Panc1 (cell line): ENCODE data around the gene TRMT61A. TPM values are rescaled to one million over a fixed set of nuclear protein-coding genes. Genes with fewer than 3 reads are reported as not detected.

Experiments used
- ATAC-seq: fragments of 200-7000 bp; cut with Tn5 transposase; 2 replicates; pipeline ENCODE4 v1.9.1; 2020; ENCODE audit warnings: mild to moderate bottlenecking, moderate library complexity
- BruUV-seq: library from RNA; stranded (reverse); fragments of 400-500 nt; replicated peaks from 2 replicates; lab custom pipeline; 2021; lab: Mats Ljungman, UMichigan
- CTCF ChIA-PET: fragments of 300-600 bp; sonication (Branson Sonifier 250); formaldehyde crosslinking; loops from one replicate; lab custom pipeline; 2022; ENCODE audit warnings: antibody characterized with exemption; lab: Charles Lee
- POLR2A ChIA-PET: fragments of 300-600 bp; sonication (Branson Sonifier 250); formaldehyde crosslinking; loops from one replicate; lab custom pipeline; 2022; ENCODE audit warnings: antibody characterized with exemption; lab: Charles Lee
- DNase-seq: peaks from one replicate; pipeline ENCODE4 v3.0.0-alpha.2; 2010; ENCODE audit warnings: low read depth, low spot score
- H3K27ac ChIP-seq: 2 replicates; pipeline ENCODE4 v1.5.1; 2011; ENCODE audit warnings: mild to moderate bottlenecking, low read length, inconsistent platforms
- H3K27me3 ChIP-seq: fragments of 200-500 bp; sonication (Bioruptor generic); 2 replicates; pipeline ENCODE4 v1.6.0; 2014; ENCODE audit warnings: low read length, inconsistent platforms; ENCODE audit not compliant: control insufficient read depth, insufficient read depth
- H3K36me3 ChIP-seq: fragments of 200-500 bp; sonication (Bioruptor generic); 2 replicates; pipeline ENCODE4 v1.5.1; 2014; ENCODE audit warnings: inconsistent platforms, mild to moderate bottlenecking, low read length, moderate library complexity; ENCODE audit not compliant: control insufficient read depth, insufficient read depth
- H3K4me1 ChIP-seq: 2 replicates; pipeline ENCODE4 v1.5.1; 2011; ENCODE audit warnings: inconsistent platforms, mild to moderate bottlenecking, low read length, moderate library complexity; ENCODE audit not compliant: control insufficient read depth, insufficient read depth
- H3K4me3 ChIP-seq, 2 experiments: 2 replicates each; pipeline ENCODE4 v1.5.1; 2011 to 2012; ENCODE audit warnings: low read depth in 2 of 2, low read length in 2 of 2, mild to moderate bottlenecking in 2 of 2, inconsistent platforms in 1 of 2, moderate library complexity in 1 of 2
- H3K9me3 ChIP-seq: fragments of 200-500 bp; sonication (Bioruptor generic); 2 replicates; pipeline ENCODE4 v1.5.1; 2014; ENCODE audit warnings: low read depth, mild to moderate bottlenecking, inconsistent platforms, low read length, moderate library complexity; ENCODE audit not compliant: control insufficient read depth, insufficient read depth
- POLR2AphosphoS5 ChIP-seq: IDR thresholded peaks from 2 replicates; pipeline ENCODE4 v1.6.1; 2012; ENCODE audit warnings: mild to moderate bottlenecking, low read depth, low read length, moderate library complexity
- SIN3A ChIP-seq: IDR thresholded peaks from 2 replicates; pipeline ENCODE4 v1.6.1; 2012; ENCODE audit warnings: low read depth, mild to moderate bottlenecking, low read length, moderate library complexity, borderline replicate concordance; ENCODE audit not compliant: insufficient read depth
- TCF7L2 ChIP-seq: IDR thresholded peaks from 2 replicates; pipeline ENCODE4 v1.6.1; 2011; ENCODE audit warnings: mild to moderate bottlenecking, low read depth, low read length, inconsistent platforms
- in situ Hi-C: cut with HindIII; loops from 2 replicates; pipeline ENCODE4 v1.10.0; 2016; ENCODE audit warnings: low sequenced_read_pairs, low pct_unique_long_range_greater_than_20kb
- intact Hi-C: fragments of 100-400 bp; cut with micrococcal nuclease; formaldehyde crosslinking; loops from one replicate; pipeline ENCODE4 v1.10.0; 2022; ENCODE audit not compliant: unreplicated experiment
- total RNA-seq: library from RNA; stranded (reverse); gene quantifications from one replicate; pipeline ENCODE4 v1.2.1, GENCODE V29; 2021; ENCODE audit not compliant: unreplicated experiment
- TF ChIP-seq, protein P1 (sequence below), 2 experiments: IDR thresholded peaks; 2 replicates each; pipeline ENCODE4 v1.6.1; 2011 to 2012; ENCODE audit warnings: low read depth in 2 of 2, control low read depth in 1 of 2, low read length in 1 of 2, mild to moderate bottlenecking in 1 of 2, moderate library complexity in 1 of 2; ENCODE audit not compliant: insufficient read depth in 1 of 2
- TF ChIP-seq, protein P2 (sequence below): fragments of 450-650 bp; IDR thresholded peaks from 2 replicates; pipeline ENCODE4 v1.5.1; 2017; ENCODE audit warnings: mild to moderate bottlenecking

TRMT61A gene
- total RNA-seq, 1 experiment from 2014 or later, result 22.9 TPM

DNA sequence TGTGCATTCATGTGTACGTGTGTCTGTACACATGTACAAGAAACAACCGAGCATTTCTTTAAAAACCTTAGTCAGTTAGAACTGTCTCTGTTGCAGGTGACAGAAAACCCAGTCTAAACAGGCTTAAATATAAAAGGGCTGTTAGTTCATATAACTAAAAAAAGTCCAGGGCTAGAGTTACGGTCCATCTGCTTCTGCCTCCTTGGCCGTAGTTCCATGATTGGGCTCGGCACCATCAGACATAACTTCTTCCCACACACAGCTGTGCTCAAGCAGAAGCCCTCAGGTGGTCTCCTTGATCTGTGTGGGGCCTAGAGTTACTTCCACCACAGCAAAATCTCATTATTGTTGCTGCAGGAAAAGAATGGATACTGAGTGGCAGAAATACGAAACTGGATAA is 40.9 kb upstream of the TRMT61A start:
- Histone ChIP-seq H3K4me1 (no peaks in the 10 kb centered on the region), H3K4me3 (no peak overlapping the region), H3K27ac (no peak overlapping the region), H3K27me3 (no peaks in the 10 kb centered on the region), H3K36me3 (peaks cover 16% of the 10 kb centered on the region), H3K9me3 (no peaks in the 10 kb centered on the region)
- TF ChIP-seq, protein P1, sequence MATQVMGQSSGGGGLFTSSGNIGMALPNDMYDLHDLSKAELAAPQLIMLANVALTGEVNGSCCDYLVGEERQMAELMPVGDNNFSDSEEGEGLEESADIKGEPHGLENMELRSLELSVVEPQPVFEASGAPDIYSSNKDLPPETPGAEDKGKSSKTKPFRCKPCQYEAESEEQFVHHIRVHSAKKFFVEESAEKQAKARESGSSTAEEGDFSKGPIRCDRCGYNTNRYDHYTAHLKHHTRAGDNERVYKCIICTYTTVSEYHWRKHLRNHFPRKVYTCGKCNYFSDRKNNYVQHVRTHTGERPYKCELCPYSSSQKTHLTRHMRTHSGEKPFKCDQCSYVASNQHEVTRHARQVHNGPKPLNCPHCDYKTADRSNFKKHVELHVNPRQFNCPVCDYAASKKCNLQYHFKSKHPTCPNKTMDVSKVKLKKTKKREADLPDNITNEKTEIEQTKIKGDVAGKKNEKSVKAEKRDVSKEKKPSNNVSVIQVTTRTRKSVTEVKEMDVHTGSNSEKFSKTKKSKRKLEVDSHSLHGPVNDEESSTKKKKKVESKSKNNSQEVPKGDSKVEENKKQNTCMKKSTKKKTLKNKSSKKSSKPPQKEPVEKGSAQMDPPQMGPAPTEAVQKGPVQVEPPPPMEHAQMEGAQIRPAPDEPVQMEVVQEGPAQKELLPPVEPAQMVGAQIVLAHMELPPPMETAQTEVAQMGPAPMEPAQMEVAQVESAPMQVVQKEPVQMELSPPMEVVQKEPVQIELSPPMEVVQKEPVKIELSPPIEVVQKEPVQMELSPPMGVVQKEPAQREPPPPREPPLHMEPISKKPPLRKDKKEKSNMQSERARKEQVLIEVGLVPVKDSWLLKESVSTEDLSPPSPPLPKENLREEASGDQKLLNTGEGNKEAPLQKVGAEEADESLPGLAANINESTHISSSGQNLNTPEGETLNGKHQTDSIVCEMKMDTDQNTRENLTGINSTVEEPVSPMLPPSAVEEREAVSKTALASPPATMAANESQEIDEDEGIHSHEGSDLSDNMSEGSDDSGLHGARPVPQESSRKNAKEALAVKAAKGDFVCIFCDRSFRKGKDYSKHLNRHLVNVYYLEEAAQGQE (IDR thresholded peaks at IDR 0.05; ENCODE audit: insufficient read depth in 1 of 2, low read depth in 2 of 2, low read length in 1 of 2), result no peak
- TF ChIP-seq TCF7L2, result no peak
- TF ChIP-seq, protein P2, sequence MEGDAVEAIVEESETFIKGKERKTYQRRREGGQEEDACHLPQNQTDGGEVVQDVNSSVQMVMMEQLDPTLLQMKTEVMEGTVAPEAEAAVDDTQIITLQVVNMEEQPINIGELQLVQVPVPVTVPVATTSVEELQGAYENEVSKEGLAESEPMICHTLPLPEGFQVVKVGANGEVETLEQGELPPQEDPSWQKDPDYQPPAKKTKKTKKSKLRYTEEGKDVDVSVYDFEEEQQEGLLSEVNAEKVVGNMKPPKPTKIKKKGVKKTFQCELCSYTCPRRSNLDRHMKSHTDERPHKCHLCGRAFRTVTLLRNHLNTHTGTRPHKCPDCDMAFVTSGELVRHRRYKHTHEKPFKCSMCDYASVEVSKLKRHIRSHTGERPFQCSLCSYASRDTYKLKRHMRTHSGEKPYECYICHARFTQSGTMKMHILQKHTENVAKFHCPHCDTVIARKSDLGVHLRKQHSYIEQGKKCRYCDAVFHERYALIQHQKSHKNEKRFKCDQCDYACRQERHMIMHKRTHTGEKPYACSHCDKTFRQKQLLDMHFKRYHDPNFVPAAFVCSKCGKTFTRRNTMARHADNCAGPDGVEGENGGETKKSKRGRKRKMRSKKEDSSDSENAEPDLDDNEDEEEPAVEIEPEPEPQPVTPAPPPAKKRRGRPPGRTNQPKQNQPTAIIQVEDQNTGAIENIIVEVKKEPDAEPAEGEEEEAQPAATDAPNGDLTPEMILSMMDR, result no peak
- no peak for TF ChIP-seq SIN3A
- TF ChIP-seq POLR2AphosphoS5, result no peak
- ChIA-PET POLR2A (no interaction called here), CTCF (no interaction called here)
- in situ Hi-C loops (no loop called here), intact Hi-C loops (no loop called here)
- DNase-seq, result no peak
- ATAC-seq, result no peak
- BruUV-seq, result no TSS peak

DNA sequence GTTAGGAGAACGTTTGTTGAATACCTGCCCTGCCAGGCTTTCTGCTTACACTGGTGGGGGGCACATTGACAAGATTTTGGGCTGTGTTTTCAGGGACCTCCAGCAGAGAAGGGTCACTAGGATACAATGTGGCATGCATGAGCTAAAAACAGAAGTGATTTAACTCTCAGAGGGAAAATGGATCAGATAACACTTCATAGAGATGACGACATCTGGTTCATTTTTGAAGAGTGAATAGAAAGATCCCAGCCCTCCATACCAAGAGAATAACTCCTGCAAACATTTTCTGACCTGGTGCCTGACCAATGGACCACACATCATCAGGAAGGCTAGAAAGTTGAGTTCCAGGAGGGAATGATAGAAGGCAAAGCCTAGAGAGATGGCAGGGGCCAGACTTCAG is 40.0 kb upstream of the TRMT61A start:
- ATAC-seq, result no peak
- Histone ChIP-seq H3K4me1 (no peaks in the 10 kb centered on the region), H3K27me3 (no peaks in the 10 kb centered on the region), H3K4me3 (no peak overlapping the region), H3K9me3 (no peaks in the 10 kb centered on the region), H3K36me3 (peaks cover 14% of the 10 kb centered on the region), H3K27ac (no peak overlapping the region)
- intact Hi-C loops, result no loop called here
- ChIA-PET POLR2A (no interaction called here), CTCF (no interaction called here)
- BruUV-seq, result TSS peak; percentile 34
- DNase-seq, result no peak
- TF ChIP-seq SIN3A (no peak), TCF7L2 (no peak), POLR2AphosphoS5 (no peak)
- TF ChIP-seq, protein P1 (IDR thresholded peaks at IDR 0.05; ENCODE audit: insufficient read depth in 1 of 2, low read depth in 2 of 2, low read length in 1 of 2), result no peak
- TF ChIP-seq, protein P2, result no peak
- in situ Hi-C loops, result no loop called here
